ENCODE results near the gene TRIM10.

DNA sequence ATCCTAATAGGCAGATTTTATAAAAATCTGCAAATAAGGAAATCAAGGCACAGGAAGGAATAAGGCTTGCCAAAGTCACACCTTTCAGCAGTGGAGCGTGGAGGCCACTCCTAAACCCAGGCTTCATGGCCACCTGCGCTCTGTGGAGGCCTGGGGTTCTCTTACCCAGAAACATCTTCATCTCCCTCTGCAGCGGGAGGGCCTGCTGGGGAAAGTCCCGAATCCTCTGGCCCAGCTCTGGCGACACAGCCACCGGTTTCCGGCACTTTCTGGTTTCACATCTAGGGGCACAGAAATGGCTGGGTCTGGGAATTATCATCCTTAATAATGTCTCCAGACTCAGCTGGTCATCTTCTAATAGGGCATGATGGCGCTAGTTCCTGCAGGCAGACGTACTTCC, 4.2 kb downstream of the TRIM10 start:
- TF ChIP-seq, protein P1, sequence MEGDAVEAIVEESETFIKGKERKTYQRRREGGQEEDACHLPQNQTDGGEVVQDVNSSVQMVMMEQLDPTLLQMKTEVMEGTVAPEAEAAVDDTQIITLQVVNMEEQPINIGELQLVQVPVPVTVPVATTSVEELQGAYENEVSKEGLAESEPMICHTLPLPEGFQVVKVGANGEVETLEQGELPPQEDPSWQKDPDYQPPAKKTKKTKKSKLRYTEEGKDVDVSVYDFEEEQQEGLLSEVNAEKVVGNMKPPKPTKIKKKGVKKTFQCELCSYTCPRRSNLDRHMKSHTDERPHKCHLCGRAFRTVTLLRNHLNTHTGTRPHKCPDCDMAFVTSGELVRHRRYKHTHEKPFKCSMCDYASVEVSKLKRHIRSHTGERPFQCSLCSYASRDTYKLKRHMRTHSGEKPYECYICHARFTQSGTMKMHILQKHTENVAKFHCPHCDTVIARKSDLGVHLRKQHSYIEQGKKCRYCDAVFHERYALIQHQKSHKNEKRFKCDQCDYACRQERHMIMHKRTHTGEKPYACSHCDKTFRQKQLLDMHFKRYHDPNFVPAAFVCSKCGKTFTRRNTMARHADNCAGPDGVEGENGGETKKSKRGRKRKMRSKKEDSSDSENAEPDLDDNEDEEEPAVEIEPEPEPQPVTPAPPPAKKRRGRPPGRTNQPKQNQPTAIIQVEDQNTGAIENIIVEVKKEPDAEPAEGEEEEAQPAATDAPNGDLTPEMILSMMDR (IDR thresholded peaks at IDR 0.05): no peak
- no peak for TF ChIP-seq EZH2 (IDR thresholded peaks at IDR 0.05; ENCODE audit: borderline replicate concordance, insufficient read depth, low read depth, low read length, poor library complexity, severe bottlenecking)

Data from B cell (primary cell).